Type B pancreatic cell (in vitro differentiated cells): ENCODE measurements around the gene USH2A. TPM values are rescaled to one million over a fixed set of nuclear protein-coding genes. Genes with fewer than 3 reads are reported as not detected.

Experiments
- DNase-seq: peaks from one replicate; pipeline ENCODE4 v3.0.0; 2021; ENCODE audit warnings: mixed read lengths; ENCODE audit not compliant: unreplicated experiment; ENCODE audit errors: extremely low spot score
- H3K27ac Mint-ChIP-seq: 2 replicates; pipeline ENCODE4 v1.8.0; 2021; ENCODE audit warnings: mild to moderate bottlenecking, mixed read lengths
- H3K27me3 Mint-ChIP-seq: 2 replicates; pipeline ENCODE4 v1.8.0; 2021; ENCODE audit warnings: mixed read lengths
- H3K36me3 Mint-ChIP-seq: 2 replicates; pipeline ENCODE4 v1.8.0; 2021; ENCODE audit warnings: mixed read lengths
- H3K4me1 Mint-ChIP-seq: one replicate; pipeline ENCODE4 v1.8.0; 2021; ENCODE audit warnings: mixed read lengths; ENCODE audit not compliant: unreplicated experiment
- H3K4me3 Mint-ChIP-seq: 2 replicates; pipeline ENCODE4 v1.8.0; 2021; ENCODE audit warnings: mild to moderate bottlenecking, mixed read lengths
- H3K9me3 Mint-ChIP-seq: 2 replicates; pipeline ENCODE4 v1.8.0; 2021; ENCODE audit warnings: mixed read lengths
- CTCF ChIP-seq: fragments of 200-600 bp; sonication (generic); conservative IDR thresholded peaks from 2 replicates; pipeline ENCODE4 v1.5.0; 2021; ENCODE audit warnings: antibody characterized with exemption, mild to moderate bottlenecking
- total RNA-seq: library from RNA; stranded (reverse); gene quantifications from 2 replicates; pipeline ENCODE4 v1.2.1, GENCODE V29; 2021; ENCODE audit warnings: low replicate concordance

Gene USH2A
- total RNA-seq, 1 donor from 2014 or later: 0.22 TPM

GRCh38 chr1:216086678-216087077, 336.6 kb downstream of the USH2A start:
- TF ChIP-seq CTCF: no peak

GRCh38 chr1:216081445-216081844, 341.8 kb downstream of the USH2A start:
- H3K9me3 Mint-ChIP-seq: no peaks in the 10 kb centered on the region
- no peak for DNase-seq
- no peaks in the 10 kb centered on the region for H3K4me1 Mint-ChIP-seq
- no peaks in the 10 kb centered on the region for H3K36me3 Mint-ChIP-seq
- H3K27me3 Mint-ChIP-seq: no peaks in the 10 kb centered on the region
- TF ChIP-seq CTCF: no peak
- no peak overlapping the region for H3K4me3 Mint-ChIP-seq
- H3K27ac Mint-ChIP-seq: no peak overlapping the region

More at GRCh38 chr1:216086678-216087077, 336.6 kb downstream of the USH2A start:
- Mint-ChIP-seq H3K36me3 (no peaks in the 10 kb centered on the region), H3K9me3 (no peaks in the 10 kb centered on the region), H3K27ac (no peak overlapping the region), H3K27me3 (no peaks in the 10 kb centered on the region), H3K4me1 (no peaks in the 10 kb centered on the region), H3K4me3 (no peak overlapping the region)
- no peak for DNase-seq

- Mint-ChIP-seq H3K36me3 (no peaks in the 10 kb centered on the region), H3K4me1 (no peaks in the 10 kb centered on the region)
- TF ChIP-seq CTCF: no peak
Observed at GRCh38 chr1:216076751-216077150, 346.5 kb downstream of the USH2A start.

GRCh38 chr1:216075339-216075738, 347.9 kb downstream of the USH2A start:
- no peaks in the 10 kb centered on the region for H3K4me1 Mint-ChIP-seq
- no peak for TF ChIP-seq CTCF
- no peak for DNase-seq
- no peaks in the 10 kb centered on the region for H3K9me3 Mint-ChIP-seq
- H3K4me3 Mint-ChIP-seq: no peak overlapping the region
- no peaks in the 10 kb centered on the region for H3K27me3 Mint-ChIP-seq
- no peaks in the 10 kb centered on the region for H3K36me3 Mint-ChIP-seq
- no peak overlapping the region for H3K27ac Mint-ChIP-seq

More at GRCh38 chr1:216076751-216077150, 346.5 kb downstream of the USH2A start:
- H3K9me3 Mint-ChIP-seq: no peaks in the 10 kb centered on the region
- H3K4me3 Mint-ChIP-seq: no peak overlapping the region
- DNase-seq: no peak
- H3K27me3 Mint-ChIP-seq: no peaks in the 10 kb centered on the region
- H3K27ac Mint-ChIP-seq: no peak overlapping the region

- Mint-ChIP-seq H3K9me3 (no peaks in the 10 kb centered on the region), H3K27ac (no peak overlapping the region), H3K36me3 (no peaks in the 10 kb centered on the region), H3K27me3 (no peaks in the 10 kb centered on the region), H3K4me3 (no peak overlapping the region), H3K4me1 (no peaks in the 10 kb centered on the region)
- TF ChIP-seq CTCF: no peak
- no peak for DNase-seq
Observed at GRCh38 chr1:216073793-216074595, 349.3 kb downstream of the USH2A start.
